ENCODE data around the gene GLRX3.

GRCh38 chr10:130227883-130228282 lies 91.7 kb downstream of the GLRX3 start:
- TF ChIP-seq CTCF (IDR thresholded peaks at IDR 0.05) (no peak), POLR2A (IDR thresholded peaks at IDR 0.05) (no peak)
